ENCODE results near the gene LRRC34. TPM values are rescaled to one million over a fixed set of nuclear protein-coding genes. Genes with fewer than 3 reads are reported as not detected.

LRRC34 gene
- total and polyA plus RNA-seq, 10 of the 15 experiments (the other 5 are each of a cell fraction or from before 2014, with no cell fraction given) = 0.24 to 3.7 (median 1.7) TPM

GRCh38 chr3:169764882-169765612 is 47.7 kb downstream of the LRRC34 start, which contains the start of gene TERC (continued):
- TF ChIP-seq YY1 (IDR thresholded peaks at IDR 0.05; ENCODE audit: low read depth, low read length) = peak; percentile 92
- TF ChIP-seq SPI1 (IDR thresholded peaks at IDR 0.05; ENCODE audit: borderline replicate concordance, insufficient read depth, low read depth, low read length) = no peak
- peak; percentile 47 for TF ChIP-seq IKZF1 (conservative IDR thresholded peaks at IDR 0.05)
- TF ChIP-seq, protein P1, sequence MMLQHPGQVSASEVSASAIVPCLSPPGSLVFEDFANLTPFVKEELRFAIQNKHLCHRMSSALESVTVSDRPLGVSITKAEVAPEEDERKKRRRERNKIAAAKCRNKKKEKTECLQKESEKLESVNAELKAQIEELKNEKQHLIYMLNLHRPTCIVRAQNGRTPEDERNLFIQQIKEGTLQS (IDR thresholded peaks at IDR 0.05; ENCODE audit: borderline replicate concordance, extremely low read depth, low read depth, low read length) = no peak
- TF ChIP-seq CREB1 (IDR thresholded peaks at IDR 0.05; ENCODE audit: low read depth) = no peak; the same call in 1 of the 2 replicates
- TF ChIP-seq CREM (IDR thresholded peaks at IDR 0.05; ENCODE audit: low read depth) = peak; percentile 46
- TF ChIP-seq, protein P2, sequence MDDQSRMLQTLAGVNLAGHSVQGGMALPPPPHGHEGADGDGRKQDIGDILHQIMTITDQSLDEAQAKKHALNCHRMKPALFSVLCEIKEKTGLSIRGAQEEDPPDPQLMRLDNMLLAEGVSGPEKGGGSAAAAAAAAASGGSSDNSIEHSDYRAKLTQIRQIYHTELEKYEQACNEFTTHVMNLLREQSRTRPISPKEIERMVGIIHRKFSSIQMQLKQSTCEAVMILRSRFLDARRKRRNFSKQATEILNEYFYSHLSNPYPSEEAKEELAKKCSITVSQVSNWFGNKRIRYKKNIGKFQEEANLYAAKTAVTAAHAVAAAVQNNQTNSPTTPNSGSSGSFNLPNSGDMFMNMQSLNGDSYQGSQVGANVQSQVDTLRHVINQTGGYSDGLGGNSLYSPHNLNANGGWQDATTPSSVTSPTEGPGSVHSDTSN (IDR thresholded peaks at IDR 0.05; ENCODE audit: insufficient replicate concordance, low read depth, low read length) = peak; percentile 52
- TF ChIP-seq, protein P3, sequence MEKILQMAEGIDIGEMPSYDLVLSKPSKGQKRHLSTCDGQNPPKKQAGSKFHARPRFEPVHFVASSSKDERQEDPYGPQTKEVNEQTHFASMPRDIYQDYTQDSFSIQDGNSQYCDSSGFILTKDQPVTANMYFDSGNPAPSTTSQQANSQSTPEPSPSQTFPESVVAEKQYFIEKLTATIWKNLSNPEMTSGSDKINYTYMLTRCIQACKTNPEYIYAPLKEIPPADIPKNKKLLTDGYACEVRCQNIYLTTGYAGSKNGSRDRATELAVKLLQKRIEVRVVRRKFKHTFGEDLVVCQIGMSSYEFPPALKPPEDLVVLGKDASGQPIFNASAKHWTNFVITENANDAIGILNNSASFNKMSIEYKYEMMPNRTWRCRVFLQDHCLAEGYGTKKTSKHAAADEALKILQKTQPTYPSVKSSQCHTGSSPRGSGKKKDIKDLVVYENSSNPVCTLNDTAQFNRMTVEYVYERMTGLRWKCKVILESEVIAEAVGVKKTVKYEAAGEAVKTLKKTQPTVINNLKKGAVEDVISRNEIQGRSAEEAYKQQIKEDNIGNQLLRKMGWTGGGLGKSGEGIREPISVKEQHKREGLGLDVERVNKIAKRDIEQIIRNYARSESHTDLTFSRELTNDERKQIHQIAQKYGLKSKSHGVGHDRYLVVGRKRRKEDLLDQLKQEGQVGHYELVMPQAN (conservative IDR thresholded peaks at IDR 0.05) = no peak
- TF ChIP-seq ZNF384 (IDR thresholded peaks at IDR 0.05; ENCODE audit: borderline replicate concordance, low read depth, low read length) = no peak
- no peak for TF ChIP-seq IRF3 (IDR thresholded peaks at IDR 0.05)
- TF ChIP-seq, protein P4, sequence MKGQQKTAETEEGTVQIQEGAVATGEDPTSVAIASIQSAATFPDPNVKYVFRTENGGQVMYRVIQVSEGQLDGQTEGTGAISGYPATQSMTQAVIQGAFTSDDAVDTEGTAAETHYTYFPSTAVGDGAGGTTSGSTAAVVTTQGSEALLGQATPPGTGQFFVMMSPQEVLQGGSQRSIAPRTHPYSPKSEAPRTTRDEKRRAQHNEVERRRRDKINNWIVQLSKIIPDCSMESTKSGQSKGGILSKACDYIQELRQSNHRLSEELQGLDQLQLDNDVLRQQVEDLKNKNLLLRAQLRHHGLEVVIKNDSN (IDR thresholded peaks at IDR 0.05; ENCODE audit: borderline replicate concordance, extremely low read length, insufficient read depth, low read depth, low read length) = no peak
- no peak for TF ChIP-seq WRNIP1 (IDR thresholded peaks at IDR 0.05; ENCODE audit: borderline replicate concordance, low read depth, low read length)
- no peak for TF ChIP-seq JUNB (IDR thresholded peaks at IDR 0.05)
- TF ChIP-seq MXI1 (IDR thresholded peaks at IDR 0.05; ENCODE audit: low read depth, low read length) = no peak
- peak; percentile 39; the same call in 1 of the 2 replicates for TF ChIP-seq BACH1 (IDR thresholded peaks at IDR 0.05; ENCODE audit: borderline replicate concordance)
- no peak for TF ChIP-seq ATF2 (IDR thresholded peaks at IDR 0.05; ENCODE audit: low read length)
- no peak for TF ChIP-seq JUND (IDR thresholded peaks at IDR 0.05; ENCODE audit: low read depth, low read length)
- TF ChIP-seq, protein P5, sequence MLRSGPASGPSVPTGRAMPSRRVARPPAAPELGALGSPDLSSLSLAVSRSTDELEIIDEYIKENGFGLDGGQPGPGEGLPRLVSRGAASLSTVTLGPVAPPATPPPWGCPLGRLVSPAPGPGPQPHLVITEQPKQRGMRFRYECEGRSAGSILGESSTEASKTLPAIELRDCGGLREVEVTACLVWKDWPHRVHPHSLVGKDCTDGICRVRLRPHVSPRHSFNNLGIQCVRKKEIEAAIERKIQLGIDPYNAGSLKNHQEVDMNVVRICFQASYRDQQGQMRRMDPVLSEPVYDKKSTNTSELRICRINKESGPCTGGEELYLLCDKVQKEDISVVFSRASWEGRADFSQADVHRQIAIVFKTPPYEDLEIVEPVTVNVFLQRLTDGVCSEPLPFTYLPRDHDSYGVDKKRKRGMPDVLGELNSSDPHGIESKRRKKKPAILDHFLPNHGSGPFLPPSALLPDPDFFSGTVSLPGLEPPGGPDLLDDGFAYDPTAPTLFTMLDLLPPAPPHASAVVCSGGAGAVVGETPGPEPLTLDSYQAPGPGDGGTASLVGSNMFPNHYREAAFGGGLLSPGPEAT (IDR thresholded peaks at IDR 0.05; ENCODE audit: low read depth) = no peak
- no peak for TF ChIP-seq MEF2B (IDR thresholded peaks at IDR 0.05; ENCODE audit: partially characterized antibody, poor library complexity, severe bottlenecking)
